ENCODE data around the gene GSTM1.

- TF ChIP-seq, protein P1, sequence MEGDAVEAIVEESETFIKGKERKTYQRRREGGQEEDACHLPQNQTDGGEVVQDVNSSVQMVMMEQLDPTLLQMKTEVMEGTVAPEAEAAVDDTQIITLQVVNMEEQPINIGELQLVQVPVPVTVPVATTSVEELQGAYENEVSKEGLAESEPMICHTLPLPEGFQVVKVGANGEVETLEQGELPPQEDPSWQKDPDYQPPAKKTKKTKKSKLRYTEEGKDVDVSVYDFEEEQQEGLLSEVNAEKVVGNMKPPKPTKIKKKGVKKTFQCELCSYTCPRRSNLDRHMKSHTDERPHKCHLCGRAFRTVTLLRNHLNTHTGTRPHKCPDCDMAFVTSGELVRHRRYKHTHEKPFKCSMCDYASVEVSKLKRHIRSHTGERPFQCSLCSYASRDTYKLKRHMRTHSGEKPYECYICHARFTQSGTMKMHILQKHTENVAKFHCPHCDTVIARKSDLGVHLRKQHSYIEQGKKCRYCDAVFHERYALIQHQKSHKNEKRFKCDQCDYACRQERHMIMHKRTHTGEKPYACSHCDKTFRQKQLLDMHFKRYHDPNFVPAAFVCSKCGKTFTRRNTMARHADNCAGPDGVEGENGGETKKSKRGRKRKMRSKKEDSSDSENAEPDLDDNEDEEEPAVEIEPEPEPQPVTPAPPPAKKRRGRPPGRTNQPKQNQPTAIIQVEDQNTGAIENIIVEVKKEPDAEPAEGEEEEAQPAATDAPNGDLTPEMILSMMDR (IDR thresholded peaks at IDR 0.05; ENCODE audit: low read depth, low read length): no peak
- TF ChIP-seq EZH2phosphoT487 (IDR thresholded peaks at IDR 0.05; ENCODE audit: low read depth): no peak
Measured at GRCh38 chr1:109654519-109654918, 33.1 kb upstream of the GSTM1 start.

All from OCI-LY3 (cell line).